ENCODE data around the gene TMEM52.

DNA sequence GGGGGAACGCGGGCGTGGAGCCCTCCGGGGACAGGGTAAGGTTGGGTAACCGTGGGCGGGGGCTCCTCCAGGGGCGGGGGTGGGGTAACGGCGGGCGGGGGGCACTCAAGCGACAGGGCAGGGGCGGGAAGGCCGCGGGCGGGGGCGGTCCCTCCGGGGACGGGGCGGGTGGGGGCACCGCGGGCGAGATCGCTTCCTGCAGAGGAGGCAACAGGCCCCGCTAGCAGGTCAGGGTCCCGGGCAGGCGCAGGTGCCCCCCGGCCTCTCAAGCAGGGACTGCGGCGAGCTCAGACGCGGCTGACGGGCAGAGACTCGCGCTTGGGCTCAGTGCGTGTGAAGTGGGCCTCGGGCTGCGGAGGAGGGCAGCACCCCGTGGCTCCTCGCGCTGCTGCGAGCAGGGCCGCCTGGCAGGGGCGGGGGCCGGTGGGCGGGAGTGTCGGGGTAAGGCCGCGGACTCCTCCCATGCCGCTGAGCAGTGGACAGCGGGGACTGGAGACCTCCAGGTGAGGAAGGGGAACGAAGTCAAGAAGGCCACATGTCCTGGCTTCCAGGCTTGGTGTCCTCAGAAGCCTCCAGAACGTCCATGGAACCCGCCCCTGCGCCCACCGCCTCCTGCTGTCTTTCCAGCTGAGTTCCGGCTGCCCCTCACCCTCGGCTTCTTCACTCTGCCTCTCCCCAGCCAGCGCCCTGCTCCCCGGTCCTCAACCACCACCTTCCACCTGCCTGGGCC, 27.6 kb downstream of the TMEM52 start:
- TF ChIP-seq, protein P1, sequence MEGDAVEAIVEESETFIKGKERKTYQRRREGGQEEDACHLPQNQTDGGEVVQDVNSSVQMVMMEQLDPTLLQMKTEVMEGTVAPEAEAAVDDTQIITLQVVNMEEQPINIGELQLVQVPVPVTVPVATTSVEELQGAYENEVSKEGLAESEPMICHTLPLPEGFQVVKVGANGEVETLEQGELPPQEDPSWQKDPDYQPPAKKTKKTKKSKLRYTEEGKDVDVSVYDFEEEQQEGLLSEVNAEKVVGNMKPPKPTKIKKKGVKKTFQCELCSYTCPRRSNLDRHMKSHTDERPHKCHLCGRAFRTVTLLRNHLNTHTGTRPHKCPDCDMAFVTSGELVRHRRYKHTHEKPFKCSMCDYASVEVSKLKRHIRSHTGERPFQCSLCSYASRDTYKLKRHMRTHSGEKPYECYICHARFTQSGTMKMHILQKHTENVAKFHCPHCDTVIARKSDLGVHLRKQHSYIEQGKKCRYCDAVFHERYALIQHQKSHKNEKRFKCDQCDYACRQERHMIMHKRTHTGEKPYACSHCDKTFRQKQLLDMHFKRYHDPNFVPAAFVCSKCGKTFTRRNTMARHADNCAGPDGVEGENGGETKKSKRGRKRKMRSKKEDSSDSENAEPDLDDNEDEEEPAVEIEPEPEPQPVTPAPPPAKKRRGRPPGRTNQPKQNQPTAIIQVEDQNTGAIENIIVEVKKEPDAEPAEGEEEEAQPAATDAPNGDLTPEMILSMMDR (IDR thresholded peaks at IDR 0.05): no peak
- TF ChIP-seq POLR2AphosphoS5 (IDR thresholded peaks at IDR 0.05) (no peak), POLR2A (IDR thresholded peaks at IDR 0.05) (no peak)
